ENCODE measurements around the gene TRIM52.

The TRIM52 gene

GRCh38 chr5:181223058-181223728, 37.8 kb downstream of the TRIM52 start, which contains the start of gene TRIM41 (continued):
- peak; percentile 20; the same call in 1 of the 2 replicates for TF ChIP-seq ZSCAN4 (tag by site-specific recombination; IDR thresholded peaks at IDR 0.05)
- TF ChIP-seq ZNF664 (tag by site-specific recombination; IDR thresholded peaks at IDR 0.05) = peak; percentile 26; the same call in 1 of the 2 replicates
- peak; percentile 45; the same call in 1 of the 2 replicates for TF ChIP-seq ZNF2 (tag by site-specific recombination; IDR thresholded peaks at IDR 0.05)
- peak; percentile 82; the same call in 1 of the 2 replicates for TF ChIP-seq ZNF148 (tag by site-specific recombination; IDR thresholded peaks at IDR 0.05; ENCODE audit: borderline replicate concordance)
- peak; percentile 92 for TF ChIP-seq KLF16 (tag by site-specific recombination; IDR thresholded peaks at IDR 0.05)
- TF ChIP-seq, protein P1, sequence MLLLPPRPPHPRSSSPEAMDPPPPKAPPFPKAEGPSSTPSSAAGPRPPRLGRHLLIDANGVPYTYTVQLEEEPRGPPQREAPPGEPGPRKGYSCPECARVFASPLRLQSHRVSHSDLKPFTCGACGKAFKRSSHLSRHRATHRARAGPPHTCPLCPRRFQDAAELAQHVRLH (tag by site-specific recombination; IDR thresholded peaks at IDR 0.05) = peak; percentile 90
- no peak for TF ChIP-seq HIC1 (tag by site-specific recombination; IDR thresholded peaks at IDR 0.05)
- TF ChIP-seq AEBP2 (tag by site-specific recombination; IDR thresholded peaks at IDR 0.05; ENCODE audit: borderline replicate concordance) = no peak
- peak; percentile 84 for TF ChIP-seq ZFP69B (tag by site-specific recombination; IDR thresholded peaks at IDR 0.05)
- no peak for TF ChIP-seq ZNF529 (tag by site-specific recombination; IDR thresholded peaks at IDR 0.05; ENCODE audit: insufficient replicate concordance)
- no peak for TF ChIP-seq ZNF248 (tag by site-specific recombination; IDR thresholded peaks at IDR 0.05)
- no peak for TF ChIP-seq ZNF416 (tag by site-specific recombination; IDR thresholded peaks at IDR 0.05)
- peak; percentile 71 for TF ChIP-seq ZNF423 (tag by site-specific recombination; IDR thresholded peaks at IDR 0.05)
- TF ChIP-seq ZNF585B (tag by site-specific recombination; IDR thresholded peaks at IDR 0.05) = no peak
- TF ChIP-seq ZNF549 (tag by site-specific recombination; IDR thresholded peaks at IDR 0.05) = no peak
- TF ChIP-seq ZNF501 (tag by site-specific recombination; IDR thresholded peaks at IDR 0.05) = peak; percentile 83; the same call in 1 of the 2 replicates
- 0 out of 2 replicates have a peak, but pooled peaks have one; percentile 18 for TF ChIP-seq GLI4 (tag by site-specific recombination; IDR thresholded peaks at IDR 0.05)
- TF ChIP-seq KLF1 (tag by site-specific recombination; IDR thresholded peaks at IDR 0.05) = peak; percentile 63
- TF ChIP-seq ZNF239 (tag by site-specific recombination; IDR thresholded peaks at IDR 0.05) = no peak
- TF ChIP-seq KLF7 (tag by site-specific recombination; IDR thresholded peaks at IDR 0.05; ENCODE audit: borderline replicate concordance) = peak; percentile 77
- peak; percentile 67; the same call in 1 of the 2 replicates for TF ChIP-seq MZF1 (tag by site-specific recombination; IDR thresholded peaks at IDR 0.05; ENCODE audit: borderline replicate concordance)
- TF ChIP-seq ZNF280C (tag by site-specific recombination; IDR thresholded peaks at IDR 0.05) = no peak
- peak; percentile 98 for TF ChIP-seq ZNF324 (tag by site-specific recombination; IDR thresholded peaks at IDR 0.05)
- TF ChIP-seq TSHZ1 (tag by site-specific recombination; IDR thresholded peaks at IDR 0.05; ENCODE audit: borderline replicate concordance) = peak; percentile 70; the same call in 1 of the 2 replicates
- TF ChIP-seq FEZF1 (tag by site-specific recombination; IDR thresholded peaks at IDR 0.05) = peak; percentile 34; the same call in 1 of the 2 replicates
